Uterus (tissue), 4 donors: Measurements from ENCODE around the gene ITPR1. TPM values are rescaled to one million over a fixed set of nuclear protein-coding genes. Genes with fewer than 3 reads are reported as not detected.

Source experiments
- DNase-seq, 2 donors: peaks; one replicate each; pipeline ENCODE4 v3.0.0-alpha.2; 2019 to 2020
- H3K27ac ChIP-seq, 2 donors: fragments of 200-600 bp; sonication (generic); 1 replicate in 1 of 2; 2 replicates in 1 of 2; pipeline ENCODE4 v1.5.1; 2016 to 2018
- H3K27me3 ChIP-seq, 2 donors: fragments of 200-600 bp; sonication (generic); one replicate each; pipeline ENCODE4 v1.5.1; 2018 to 2019; ENCODE audit warnings: control low read depth in 1 of 2
- H3K36me3 ChIP-seq, 2 donors: fragments of 200-600 bp; sonication (generic); one replicate each; pipeline ENCODE4 v1.5.1; 2019; ENCODE audit warnings: control low read depth in 1 of 2
- H3K4me1 ChIP-seq, 2 donors: fragments of 200-600 bp; sonication (generic); one replicate each; pipeline ENCODE4 v1.5.1; 2018 to 2019; ENCODE audit warnings: control low read depth in 1 of 2
- H3K4me3 ChIP-seq, 2 donors: fragments of 200-600 bp; sonication (generic); 1 replicate in 1 of 2; 2 replicates in 1 of 2; pipeline ENCODE4 v1.5.1; 2018 to 2019; ENCODE audit warnings: mild to moderate bottlenecking in 1 of 2
- H3K9me3 ChIP-seq, 2 donors: fragments of 200-600 bp; sonication (generic); one replicate each; pipeline ENCODE4 v1.5.1; 2019; ENCODE audit warnings: control low read depth in 1 of 2
- POLR2A ChIP-seq, 2 donors: fragments of 450-650 bp; IDR thresholded peaks; one replicate each; pipeline ENCODE4 v1.6.1; 2016; ENCODE audit warnings: antibody characterized with exemption in 2 of 2, mild to moderate bottlenecking in 1 of 2, moderate library complexity in 1 of 2
- intact Hi-C: fragments of 100-400 bp; cut with DNase I; formaldehyde crosslinking; loops from one replicate; pipeline ENCODE4 v1.15.1; 2023; ENCODE audit warnings: low total_unique reads
- total RNA-seq, 4 donors: library from RNA; depleted of rRNA in 3 of 4; stranded (reverse); fragments of >200 nt in 3 of 4; gene quantifications; one replicate each; pipeline versions ENCODE4 v1.1.0 to v1.2.4, GENCODE V29; 2014 to 2023
- TF ChIP-seq, protein P1 (sequence below), 4 experiments: fragments of 200-600 bp in 2 of 4; fragments of 450-650 bp in 2 of 4; sonication (generic) in 2 of 4; IDR thresholded peaks; one replicate each; pipeline ENCODE4 v1.5.1; 2016 to 2019; ENCODE audit warnings: antibody characterized with exemption in 4 of 4, mild to moderate bottlenecking in 2 of 4, moderate library complexity in 1 of 4
- donor health status: DM: yes; HTN: yes; CAD: no.

The ITPR1 gene
- total RNA-seq, 4 donors from 2014 or later: 98.2 to 224 (median 141) TPM

DNA sequence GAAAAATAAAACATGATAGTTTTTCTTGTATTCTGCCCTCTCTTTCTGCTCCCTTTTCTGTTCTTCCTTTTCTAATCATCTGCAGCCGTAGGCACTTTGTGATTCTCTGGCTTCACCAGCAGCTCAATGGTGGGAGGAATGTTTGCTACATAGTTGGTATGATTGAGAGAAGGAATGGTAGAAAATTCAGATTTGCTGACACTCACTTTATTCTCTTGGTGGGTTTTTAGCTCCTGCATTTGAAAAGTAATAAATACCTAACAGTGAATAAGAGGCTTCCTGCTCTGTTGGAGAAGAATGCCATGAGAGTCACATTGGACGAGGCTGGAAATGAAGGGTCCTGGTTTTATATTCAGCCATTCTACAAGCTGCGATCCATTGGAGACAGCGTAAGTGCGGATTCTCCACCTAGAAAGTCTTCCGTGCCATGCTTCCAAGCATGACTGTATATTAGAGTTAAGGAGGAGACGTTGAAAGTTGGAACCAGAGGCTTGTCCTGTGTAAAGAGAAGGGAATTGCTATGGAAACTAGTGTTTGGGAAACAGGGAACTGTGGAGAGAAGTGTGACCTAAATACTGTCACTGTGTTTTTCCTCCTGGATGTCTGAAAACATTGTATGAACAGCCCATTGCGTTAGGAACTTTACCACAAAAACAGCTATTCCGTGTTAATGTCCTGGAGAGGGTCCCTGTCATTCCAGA, 148.9 kb downstream of the ITPR1 start:
- no peaks in the 10 kb centered on the region for H3K9me3 ChIP-seq
- intact Hi-C loops: no loop called here
- no peak for TF ChIP-seq POLR2A (IDR thresholded peaks at IDR 0.05)
- TF ChIP-seq, protein P1, sequence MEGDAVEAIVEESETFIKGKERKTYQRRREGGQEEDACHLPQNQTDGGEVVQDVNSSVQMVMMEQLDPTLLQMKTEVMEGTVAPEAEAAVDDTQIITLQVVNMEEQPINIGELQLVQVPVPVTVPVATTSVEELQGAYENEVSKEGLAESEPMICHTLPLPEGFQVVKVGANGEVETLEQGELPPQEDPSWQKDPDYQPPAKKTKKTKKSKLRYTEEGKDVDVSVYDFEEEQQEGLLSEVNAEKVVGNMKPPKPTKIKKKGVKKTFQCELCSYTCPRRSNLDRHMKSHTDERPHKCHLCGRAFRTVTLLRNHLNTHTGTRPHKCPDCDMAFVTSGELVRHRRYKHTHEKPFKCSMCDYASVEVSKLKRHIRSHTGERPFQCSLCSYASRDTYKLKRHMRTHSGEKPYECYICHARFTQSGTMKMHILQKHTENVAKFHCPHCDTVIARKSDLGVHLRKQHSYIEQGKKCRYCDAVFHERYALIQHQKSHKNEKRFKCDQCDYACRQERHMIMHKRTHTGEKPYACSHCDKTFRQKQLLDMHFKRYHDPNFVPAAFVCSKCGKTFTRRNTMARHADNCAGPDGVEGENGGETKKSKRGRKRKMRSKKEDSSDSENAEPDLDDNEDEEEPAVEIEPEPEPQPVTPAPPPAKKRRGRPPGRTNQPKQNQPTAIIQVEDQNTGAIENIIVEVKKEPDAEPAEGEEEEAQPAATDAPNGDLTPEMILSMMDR (IDR thresholded peaks at IDR 0.05): no peak
- no peak overlapping the region for H3K4me3 ChIP-seq
- H3K36me3 ChIP-seq: no peaks in the 10 kb centered on the region
- H3K27ac ChIP-seq: no peak overlapping the region
- H3K27me3 ChIP-seq: no peaks in the 10 kb centered on the region
- DNase-seq: no peak
- no peaks in the 10 kb centered on the region for H3K4me1 ChIP-seq

DNA sequence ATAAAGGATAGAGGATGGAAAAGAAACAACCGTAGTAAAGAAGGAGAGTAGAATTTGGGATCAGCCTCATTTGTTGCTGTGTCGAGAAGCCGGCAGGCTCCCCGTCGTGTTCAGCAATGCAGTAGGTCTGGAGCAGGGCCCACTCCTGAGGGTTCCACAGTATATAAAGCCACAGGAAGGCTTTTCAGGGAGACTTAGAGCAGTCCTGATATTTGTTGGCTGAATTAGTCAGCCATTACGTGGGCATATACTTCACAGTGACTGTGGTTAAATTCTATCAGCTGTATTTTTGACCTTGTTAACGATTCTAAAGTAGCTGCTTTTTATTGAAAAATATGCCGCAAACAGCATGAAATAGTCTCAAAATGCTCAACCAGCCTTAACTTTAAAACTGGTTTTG, 149.5 kb downstream of the ITPR1 start:
- H3K4me1 ChIP-seq: no peaks in the 10 kb centered on the region
- H3K36me3 ChIP-seq: no peaks in the 10 kb centered on the region
- intact Hi-C loops: no loop called here
- H3K9me3 ChIP-seq: no peaks in the 10 kb centered on the region
- no peak for TF ChIP-seq POLR2A (IDR thresholded peaks at IDR 0.05)
- TF ChIP-seq, protein P1 (IDR thresholded peaks at IDR 0.05): no peak
- H3K27me3 ChIP-seq: no peaks in the 10 kb centered on the region
- DNase-seq: no peak
- no peak overlapping the region for H3K4me3 ChIP-seq
- H3K27ac ChIP-seq: no peak overlapping the region

DNA sequence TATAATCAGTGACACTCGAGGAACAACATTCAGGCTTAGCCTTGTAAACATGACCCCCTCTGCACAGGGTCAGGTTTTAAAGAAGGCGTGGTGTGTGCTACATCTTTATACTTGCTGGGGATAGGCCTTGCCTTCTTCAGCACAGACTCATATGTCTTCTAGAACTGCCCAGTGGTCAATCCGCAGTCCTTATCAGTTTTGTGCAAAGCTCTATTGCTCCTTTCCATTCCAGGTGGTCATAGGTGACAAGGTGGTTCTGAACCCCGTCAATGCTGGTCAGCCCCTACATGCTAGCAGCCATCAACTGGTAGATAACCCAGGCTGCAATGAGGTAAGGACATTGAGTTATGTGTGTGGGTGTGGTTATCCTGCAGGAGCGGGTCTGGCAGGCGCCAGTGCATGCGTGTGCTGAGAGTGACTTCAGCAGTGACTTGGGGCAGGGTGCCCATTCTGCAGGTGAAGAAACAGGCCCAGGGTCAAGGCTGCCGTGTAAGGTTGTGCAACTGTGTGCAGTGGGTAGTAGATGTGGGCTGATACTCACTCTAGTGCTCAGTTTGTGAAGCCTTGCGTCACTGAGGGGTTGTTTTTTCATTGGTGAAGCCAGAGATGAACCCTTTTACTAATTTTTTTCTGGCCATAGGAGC, 150.9 kb downstream of the ITPR1 start:
- Histone ChIP-seq H3K36me3 (no peaks in the 10 kb centered on the region), H3K4me3 (no peak overlapping the region), H3K27me3 (no peaks in the 10 kb centered on the region), H3K9me3 (no peaks in the 10 kb centered on the region), H3K27ac (no peak overlapping the region), H3K4me1 (no peaks in the 10 kb centered on the region)
- no peak for DNase-seq
- intact Hi-C loops: no loop called here
- TF ChIP-seq POLR2A (IDR thresholded peaks at IDR 0.05): no peak
- TF ChIP-seq, protein P1 (IDR thresholded peaks at IDR 0.05): no peak

DNA sequence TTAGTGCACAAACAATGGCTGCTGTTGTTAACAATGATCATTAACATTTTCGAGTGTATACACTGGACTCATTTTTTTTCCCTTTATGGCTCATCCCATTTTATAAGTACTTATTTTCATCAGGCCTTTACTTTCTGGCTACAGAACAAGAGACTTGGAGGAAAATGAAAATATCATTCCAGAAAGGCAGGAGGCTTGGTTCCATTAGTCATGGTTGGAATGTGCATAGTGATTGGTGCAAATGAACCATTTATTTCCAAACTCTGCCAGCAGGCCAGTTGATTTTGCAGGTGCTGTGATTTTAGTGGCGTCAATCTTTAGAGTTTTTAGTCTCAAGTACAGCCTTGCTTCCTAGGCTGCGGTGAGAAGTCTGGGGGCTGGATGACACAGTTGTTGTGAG, 151.8 kb downstream of the ITPR1 start:
- Histone ChIP-seq H3K27me3 (no peaks in the 10 kb centered on the region), H3K4me3 (no peak overlapping the region), H3K27ac (no peak overlapping the region), H3K9me3 (no peaks in the 10 kb centered on the region), H3K4me1 (no peaks in the 10 kb centered on the region), H3K36me3 (no peaks in the 10 kb centered on the region)
- no peak for TF ChIP-seq POLR2A (IDR thresholded peaks at IDR 0.05)
- TF ChIP-seq, protein P1 (IDR thresholded peaks at IDR 0.05): no peak
- intact Hi-C loops: no loop called here
- no peak for DNase-seq

DNA sequence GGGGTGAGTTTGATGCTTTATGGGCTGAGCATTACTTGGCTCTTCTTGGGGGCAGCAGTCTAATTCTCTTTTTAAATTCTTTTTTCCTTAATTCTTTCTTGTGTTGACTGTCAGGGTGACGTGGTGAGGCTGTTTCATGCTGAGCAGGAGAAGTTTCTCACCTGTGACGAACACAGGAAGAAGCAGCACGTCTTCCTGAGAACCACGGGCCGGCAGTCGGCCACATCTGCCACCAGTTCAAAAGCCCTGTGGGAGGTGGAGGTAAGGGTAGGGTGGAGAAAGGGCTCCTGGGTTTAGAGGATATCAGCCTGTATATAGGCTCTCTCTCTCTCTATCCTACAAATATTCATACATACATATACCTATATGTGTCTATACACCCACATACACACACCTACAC, 152.3 kb downstream of the ITPR1 start:
- H3K9me3 ChIP-seq: no peaks in the 10 kb centered on the region
- no peak overlapping the region for H3K27ac ChIP-seq
- intact Hi-C loops: no loop called here
- H3K27me3 ChIP-seq: no peaks in the 10 kb centered on the region
- H3K36me3 ChIP-seq: no peaks in the 10 kb centered on the region
- no peak overlapping the region for H3K4me3 ChIP-seq
- H3K4me1 ChIP-seq: no peaks in the 10 kb centered on the region
- TF ChIP-seq, protein P1 (IDR thresholded peaks at IDR 0.05): no peak
- no peak for TF ChIP-seq POLR2A (IDR thresholded peaks at IDR 0.05)
- DNase-seq: no peak
